Keratinocyte (primary cell): ENCODE results near the gene SRGAP3. TPM values are rescaled to one million over a fixed set of nuclear protein-coding genes. Genes with fewer than 3 reads are reported as not detected.

Experiments used
- DNase-seq: peaks from one replicate; pipeline ENCODE4 v3.0.0-alpha.2; 2011; ENCODE audit warnings: low read depth, missing footprints, low spot score
- FAIRE-seq: peaks from 2 replicates; lab custom pipeline; 2011; peaks lifted over from hg19 to GRCh38; lab: Jason Lieb, UNC
- H2AFZ ChIP-seq: 2 replicates; pipeline ENCODE4 v1.6.0; 2012; ENCODE audit warnings: low read length, control low read depth, inconsistent platforms; ENCODE audit not compliant: control insufficient read depth
- H3K27ac ChIP-seq: 2 replicates; pipeline ENCODE4 v1.5.1; 2011; ENCODE audit warnings: low read length; ENCODE audit not compliant: control insufficient read depth, insufficient read depth
- H3K27me3 ChIP-seq: 3 replicates; pipeline ENCODE4 v1.6.0; 2011; ENCODE audit warnings: low read length; ENCODE audit not compliant: control insufficient read depth, insufficient read depth; ENCODE audit errors: extremely low read depth
- H3K36me3 ChIP-seq, 2 experiments: 2 replicates in 1 of 2; 3 replicates in 1 of 2; pipeline ENCODE4 v1.5.1; 2011; ENCODE audit warnings: low read length in 2 of 2, mild to moderate bottlenecking in 1 of 2; ENCODE audit not compliant: control insufficient read depth in 2 of 2, insufficient read depth in 2 of 2; ENCODE audit errors: extremely low read depth in 1 of 2
- H3K4me1 ChIP-seq: 3 replicates; pipeline ENCODE4 v1.5.1; 2011; ENCODE audit warnings: low read length; ENCODE audit not compliant: control insufficient read depth, insufficient read depth; ENCODE audit errors: extremely low read depth
- H3K4me2 ChIP-seq: 3 replicates; pipeline ENCODE4 v1.6.0; 2011; ENCODE audit warnings: low read depth, low read length; ENCODE audit not compliant: control insufficient read depth, insufficient read depth; ENCODE audit errors: extremely low read depth
- H3K4me3 ChIP-seq, 3 experiments: fragments of 200-600 bp in 1 of 3; sonication (generic) in 1 of 3; 2 replicates in 2 of 3; 3 replicates in 1 of 3; pipeline ENCODE4 v1.5.1; 2011 to 2016; ENCODE audit warnings: low read length in 3 of 3, mild to moderate bottlenecking in 3 of 3, control low read depth in 2 of 3, inconsistent platforms in 1 of 3, low read depth in 1 of 3, mixed read lengths in 1 of 3, mixed run types in 1 of 3, moderate library complexity in 1 of 3; ENCODE audit not compliant: control insufficient read depth in 2 of 3, insufficient read depth in 2 of 3; ENCODE audit errors: extremely low read depth in 1 of 3
- H3K79me2 ChIP-seq: 2 replicates; pipeline ENCODE4 v1.6.0; 2012; ENCODE audit warnings: low read length; ENCODE audit not compliant: control insufficient read depth, insufficient read depth
- H3K9ac ChIP-seq: 3 replicates; pipeline ENCODE4 v1.6.0; 2011; ENCODE audit warnings: low read length; ENCODE audit not compliant: control insufficient read depth, insufficient read depth; ENCODE audit errors: extremely low read depth
- H3K9me1 ChIP-seq: 3 replicates; pipeline ENCODE4 v1.6.0; 2011; ENCODE audit warnings: low read length; ENCODE audit not compliant: control insufficient read depth, insufficient read depth; ENCODE audit errors: extremely low read depth
- H3K9me3 ChIP-seq: 2 replicates; pipeline ENCODE4 v1.5.1; 2012; ENCODE audit warnings: low read depth, low read length; ENCODE audit not compliant: control insufficient read depth
- H4K20me1 ChIP-seq: 3 replicates; pipeline ENCODE4 v1.6.0; 2011; ENCODE audit warnings: low read length; ENCODE audit not compliant: control insufficient read depth, insufficient read depth; ENCODE audit errors: extremely low read depth
- CTCF ChIP-seq, 3 experiments: IDR thresholded peaks in 1 of 3; conservative IDR thresholded peaks in 1 of 3; optimal IDR thresholded peaks in 1 of 3; 2 replicates in 2 of 3; 3 replicates in 1 of 3; pipeline versions ENCODE3 to v1.5.1; 2011; ENCODE audit warnings: low read length in 3 of 3, mild to moderate bottlenecking in 3 of 3, moderate library complexity in 2 of 3, control low read depth in 1 of 3, inconsistent platforms in 1 of 3; ENCODE audit not compliant: insufficient read depth in 2 of 3; ENCODE audit errors: extremely low read depth in 1 of 3
- EZH2 ChIP-seq: IDR thresholded peaks from one replicate; pipeline ENCODE4 v1.6.1; 2012; ENCODE audit warnings: inconsistent platforms, mild to moderate bottlenecking, low read length, moderate library complexity
- dilution Hi-C: fragments of 300-500 bp; cut with MboI; formaldehyde crosslinking; loops from one replicate; pipeline ENCODE4 v1.7.0; 2020; ENCODE audit warnings: low sequenced_read_pairs; ENCODE audit not compliant: extremely low pct_ligation_motif_present
- polyA plus RNA-seq, 5 experiments: library from polyadenylated mRNA; depleted of rRNA in 3 of 5; stranded (reverse) in 3 of 5; stranded (forward) in 1 of 5; unstranded in 1 of 5; fragments of >200 nt; gene quantifications; 1 replicate in 1 of 5; 2 replicates in 3 of 5; 3 replicates in 1 of 5; pipeline versions ENCODE4 v1.2.1 to v1.2.3, GENCODE V29; 2011 to 2012; ENCODE audit warnings: missing spikeins in 2 of 5, low read depth in 1 of 5, low replicate concordance in 1 of 5

SRGAP3 gene
- polyA plus RNA-seq, 1 donor (not counting 4 experiments of a cell fraction or from before 2014, with no cell fraction given), result 7.2 TPM

- TF ChIP-seq EZH2 (no peak), CTCF (optimal IDR thresholded peaks at IDR 0.05 in 1 of 3, IDR thresholded peaks at IDR 0.05 in 1 of 3, conservative IDR thresholded peaks at IDR 0.05 in 1 of 3; ENCODE audit: extremely low read depth in 1 of 3, insufficient read depth in 2 of 3, low read length in 3 of 3) (no peak)
- Histone ChIP-seq H4K20me1 (no peaks in the 10 kb centered on the region), H3K9ac (no peak overlapping the region), H3K4me2 (no peak overlapping the region), H3K27me3 (no peaks in the 10 kb centered on the region), H3K9me1 (no peaks in the 10 kb centered on the region), H3K36me3 (no peaks in the 10 kb centered on the region), H2AFZ (no peak overlapping the region), H3K27ac (no peak overlapping the region), H3K4me1 (peaks cover 4% of the 10 kb centered on the region), H3K79me2 (no peaks in the 10 kb centered on the region), H3K4me3 (no peak overlapping the region), H3K9me3 (peaks cover 2% of the 10 kb centered on the region)
- DNase-seq, result no peak
- dilution Hi-C loops, result no loop called here
- no peak for FAIRE-seq
Measured at GRCh38 chr3:9257092-9257491, 7.6 kb upstream of the SRGAP3 start.

- H3K27me3 ChIP-seq, result no peaks in the 10 kb centered on the region
- no peak overlapping the region for H3K27ac ChIP-seq
- no peak overlapping the region for H3K9ac ChIP-seq
- no peak overlapping the region for H2AFZ ChIP-seq
- peaks cover 2% of the 10 kb centered on the region for H3K9me3 ChIP-seq
- no peak for DNase-seq
- H3K79me2 ChIP-seq, result no peaks in the 10 kb centered on the region
- no peak for FAIRE-seq
- dilution Hi-C loops, result no loop called here
- TF ChIP-seq EZH2 (no peak), CTCF (optimal IDR thresholded peaks at IDR 0.05 in 1 of 3, IDR thresholded peaks at IDR 0.05 in 1 of 3, conservative IDR thresholded peaks at IDR 0.05 in 1 of 3; ENCODE audit: extremely low read depth in 1 of 3, insufficient read depth in 2 of 3, low read length in 3 of 3) (no peak)
- no peaks in the 10 kb centered on the region for H3K9me1 ChIP-seq
- no peaks in the 10 kb centered on the region for H3K36me3 ChIP-seq
- H4K20me1 ChIP-seq, result no peaks in the 10 kb centered on the region
- H3K4me3 ChIP-seq, result no peak overlapping the region
- peaks cover 7% of the 10 kb centered on the region for H3K4me1 ChIP-seq
- no peak overlapping the region for H3K4me2 ChIP-seq
Measured at GRCh38 chr3:9255976-9256375, 6.5 kb upstream of the SRGAP3 start.
